Uterus (tissue), 2 donors: ENCODE measurements around the gene GPR162.

Experiments used
- CTCF ChIP-seq, 4 experiments: fragments of 200-600 bp in 2 of 4; fragments of 450-650 bp in 2 of 4; sonication (generic) in 2 of 4; IDR thresholded peaks; one replicate each; pipeline ENCODE4 v1.5.1; 2016 to 2019; ENCODE audit warnings: antibody characterized with exemption in 4 of 4, mild to moderate bottlenecking in 2 of 4, moderate library complexity in 1 of 4
- POLR2A ChIP-seq, 2 donors: fragments of 450-650 bp; IDR thresholded peaks; one replicate each; pipeline ENCODE4 v1.6.1; 2016; ENCODE audit warnings: antibody characterized with exemption in 2 of 2, mild to moderate bottlenecking in 1 of 2, moderate library complexity in 1 of 2

DNA sequence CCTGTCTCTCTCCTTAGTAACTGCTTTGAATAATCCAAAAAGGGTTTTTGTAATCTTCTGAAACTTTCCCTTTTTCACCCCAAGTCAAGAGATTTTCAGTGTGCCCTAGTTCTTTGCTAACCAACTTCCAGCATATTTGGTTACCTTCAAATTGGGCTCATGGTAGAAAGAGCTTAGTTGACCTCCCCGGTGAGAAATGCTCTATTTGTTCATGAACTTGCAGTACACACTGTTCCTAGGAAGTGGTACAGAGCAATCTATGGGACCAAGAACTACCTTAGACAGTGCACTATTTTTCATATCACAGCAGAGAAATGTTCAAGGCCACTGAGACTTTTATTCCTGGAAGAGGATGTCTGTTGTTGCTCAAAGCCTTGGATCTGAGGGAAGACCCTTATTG lies 32.0 kb downstream of the GPR162 start:
- TF ChIP-seq CTCF (IDR thresholded peaks at IDR 0.05): no peak
- TF ChIP-seq POLR2A (IDR thresholded peaks at IDR 0.05): no peak
